HG02642 (cell line): Measurements from ENCODE around the gene CALN1.
"Not testable (repeated sequence)": the region's sequence is repeated elsewhere in the genome, so short reads cannot be mapped to it uniquely, and the experiment has no call there.

Experiments used
- ATAC-seq: cut with Tn5 transposase; IDR thresholded peaks from one replicate; pipeline ENCODE4 v1.9.1; 2021; ENCODE audit warnings: mild to moderate bottlenecking; ENCODE audit not compliant: unreplicated experiment, poor library complexity

CALN1 gene

GRCh38 chr7:71842381-71842780 lies 569.8 kb downstream of the CALN1 start:
- no peak for ATAC-seq

- no peak for ATAC-seq
Measured at GRCh38 chr7:71835056-71835455, 577.1 kb downstream of the CALN1 start.

- no peak for ATAC-seq
Measured at GRCh38 chr7:71829515-71829914, 582.6 kb downstream of the CALN1 start.

DNA sequence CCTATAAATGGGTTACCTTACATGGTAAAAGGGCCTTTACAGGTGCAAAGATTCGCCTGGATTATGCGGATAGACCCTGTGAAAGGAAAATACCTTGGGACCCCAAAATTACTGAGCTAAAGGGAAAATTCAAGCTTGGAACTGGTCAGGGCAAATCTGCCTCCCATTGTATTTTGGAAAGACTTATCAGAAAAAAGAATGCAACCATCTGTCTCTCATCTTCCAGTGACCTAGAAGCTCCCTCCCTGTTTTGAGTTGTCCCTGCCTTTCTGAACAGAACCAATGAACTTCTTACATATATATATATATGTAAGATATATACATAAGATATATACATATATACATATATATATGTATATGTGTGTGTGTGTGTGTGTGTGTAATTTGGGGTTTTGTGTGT lies 583.8 kb downstream of the CALN1 start:
- no peak for ATAC-seq

- ATAC-seq: no peak
Measured at GRCh38 chr7:71826141-71826540, 586.0 kb downstream of the CALN1 start.

DNA sequence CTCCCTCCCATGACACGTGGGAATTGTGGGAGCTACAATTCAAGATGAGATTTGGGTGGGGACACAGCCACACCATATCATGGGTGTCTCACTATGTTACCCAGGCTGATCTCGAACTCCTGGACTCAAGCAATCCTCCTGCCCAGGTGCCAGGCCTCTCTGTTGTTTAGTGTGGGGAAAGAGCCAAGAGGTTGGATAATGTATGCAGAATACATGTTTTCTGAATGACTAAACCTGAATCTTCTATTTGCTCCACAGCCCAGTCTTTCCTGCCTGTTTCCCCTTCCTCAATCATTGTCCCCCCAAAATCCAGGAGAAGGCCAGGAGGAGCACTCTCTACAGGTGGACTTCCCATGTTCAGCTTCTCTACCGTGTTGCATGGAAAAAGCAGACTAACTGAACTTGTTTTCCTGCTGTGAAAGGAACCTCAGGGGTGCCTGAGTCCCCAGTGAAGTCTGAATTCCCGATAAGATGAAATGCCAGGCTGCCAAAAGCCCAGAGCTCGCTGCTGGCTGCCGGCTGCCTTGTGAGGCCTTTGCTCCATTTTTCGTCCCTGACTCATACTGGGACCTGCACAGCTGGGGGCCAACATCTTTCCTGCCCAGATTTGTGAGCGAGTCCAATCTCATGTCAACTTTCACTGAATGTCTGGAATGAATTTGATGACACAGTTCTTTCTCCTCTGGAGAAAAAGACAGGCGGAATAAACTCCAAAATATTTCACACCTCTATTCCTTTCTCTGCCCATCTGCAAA lies 588.0 kb downstream of the CALN1 start:
- no peak for ATAC-seq

- not testable (repeated sequence) for ATAC-seq
Measured at GRCh38 chr7:71822406-71822805, 589.7 kb downstream of the CALN1 start.

GRCh38 chr7:71817916-71818315 lies 594.2 kb downstream of the CALN1 start:
- ATAC-seq: no peak

DNA sequence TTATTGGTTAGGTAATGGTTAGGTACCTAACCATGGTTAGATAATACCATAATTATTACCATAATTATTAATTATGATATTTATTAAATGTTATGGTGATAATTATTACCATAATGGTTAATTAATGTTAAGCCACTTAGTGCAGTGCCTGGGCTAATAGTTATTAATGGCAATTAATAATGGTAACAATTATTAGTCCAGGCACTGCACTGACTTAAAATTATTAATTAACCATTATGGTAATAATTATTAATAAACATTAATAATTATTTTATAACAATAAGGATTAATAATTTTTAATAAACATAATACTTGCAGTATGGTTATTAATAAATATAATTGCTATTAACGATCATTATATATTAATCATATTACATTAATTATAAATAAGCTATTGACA lies 604.0 kb downstream of the CALN1 start:
- ATAC-seq: no peak

DNA sequence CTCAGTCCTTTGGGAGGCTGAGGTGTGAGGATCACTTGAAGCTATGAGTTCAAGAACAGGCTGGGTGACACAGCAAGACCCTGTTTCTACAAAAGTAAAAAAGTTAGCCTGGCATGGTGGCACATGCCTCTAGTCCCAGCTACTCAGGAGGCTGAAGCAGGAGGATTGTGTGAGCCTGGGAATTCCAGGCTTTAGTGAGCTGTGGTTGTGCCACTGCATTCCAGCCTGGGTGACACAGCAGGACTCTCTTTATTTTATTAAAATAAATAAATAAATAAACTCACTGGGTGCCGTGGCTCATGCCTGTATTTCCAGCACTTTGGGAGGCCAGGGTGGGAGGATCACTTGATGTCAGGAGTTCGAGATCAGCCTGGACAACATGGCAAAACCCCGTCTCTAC lies 607.9 kb downstream of the CALN1 start:
- no peak for ATAC-seq

DNA sequence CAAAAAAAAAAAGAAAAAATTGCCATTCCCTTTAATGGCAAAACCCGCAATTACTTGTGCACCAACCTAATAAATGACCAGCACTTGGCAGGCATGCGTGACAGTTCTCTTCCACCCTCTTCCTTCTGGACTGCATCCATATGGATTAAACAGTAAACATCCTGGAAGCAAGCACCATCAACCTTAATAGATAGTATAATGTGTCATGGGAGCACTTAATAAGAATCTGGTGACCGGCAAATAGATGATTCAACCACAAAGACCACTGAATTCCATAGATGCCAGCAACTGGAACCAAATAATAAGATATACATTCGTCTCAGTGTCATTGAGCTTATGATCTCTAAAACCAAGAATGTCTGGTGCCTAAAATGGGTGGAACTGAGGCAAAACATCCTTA lies 610.2 kb downstream of the CALN1 start:
- no peak for ATAC-seq

GRCh38 chr7:71800321-71800720 lies 611.8 kb downstream of the CALN1 start:
- no peak for ATAC-seq

DNA sequence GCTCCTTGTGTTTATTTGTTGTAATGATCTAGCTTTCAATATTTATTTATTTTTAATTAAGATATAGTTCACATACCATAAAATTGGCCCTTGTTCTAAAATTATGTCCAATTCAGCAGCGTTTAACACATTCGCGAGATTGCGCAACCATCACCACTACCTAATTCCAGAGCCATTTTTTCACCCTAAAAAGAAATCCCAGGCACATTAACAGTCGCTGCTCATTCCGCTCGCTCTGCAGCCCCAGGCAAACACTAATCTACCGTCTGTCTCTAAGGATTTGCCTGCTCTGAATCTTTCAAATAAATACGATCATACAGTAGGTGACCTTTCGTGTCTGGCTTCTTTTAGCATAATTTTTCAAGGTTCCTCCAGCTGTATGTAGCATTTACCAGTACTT lies 616.7 kb downstream of the CALN1 start:
- no peak for ATAC-seq

DNA sequence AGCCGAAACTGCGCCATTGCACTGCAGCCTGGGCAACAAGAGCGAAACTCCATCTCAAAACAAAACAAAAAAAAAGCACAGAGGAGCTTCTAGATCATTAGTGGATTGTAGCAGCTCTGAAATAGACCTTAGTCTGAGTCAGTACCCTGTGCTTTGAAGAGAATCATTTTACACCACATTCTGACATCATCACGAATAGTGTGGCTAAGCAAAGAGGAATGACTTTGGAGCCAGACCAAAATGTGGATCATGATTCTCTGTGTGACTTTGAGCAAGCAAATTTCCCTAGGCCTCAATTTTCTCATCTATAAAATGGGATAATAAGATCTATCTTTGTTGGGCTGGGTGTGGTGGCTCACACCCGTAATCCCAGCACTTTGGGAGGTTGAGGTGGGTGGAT lies 618.9 kb downstream of the CALN1 start:
- no peak for ATAC-seq

DNA sequence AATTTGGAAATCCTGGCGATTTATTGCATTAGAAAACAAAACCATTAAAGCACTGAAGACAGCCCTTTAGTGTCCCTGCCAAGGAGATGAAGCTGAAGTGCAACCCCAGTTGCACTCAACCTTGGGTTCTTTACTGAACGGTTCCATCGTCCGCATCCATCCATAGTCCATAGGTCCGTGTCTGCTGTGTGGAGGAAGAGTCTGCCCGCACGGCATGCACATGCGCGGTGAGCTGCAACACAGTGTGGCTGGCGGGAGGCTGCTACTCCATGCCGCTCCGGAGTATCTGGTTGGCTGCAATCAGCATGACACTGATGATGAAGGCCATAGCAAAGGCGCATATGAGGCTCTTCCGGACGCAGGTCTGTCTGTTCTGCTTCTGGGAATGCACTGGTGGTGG lies 624.6 kb downstream of the CALN1 start:
- no peak for ATAC-seq

DNA sequence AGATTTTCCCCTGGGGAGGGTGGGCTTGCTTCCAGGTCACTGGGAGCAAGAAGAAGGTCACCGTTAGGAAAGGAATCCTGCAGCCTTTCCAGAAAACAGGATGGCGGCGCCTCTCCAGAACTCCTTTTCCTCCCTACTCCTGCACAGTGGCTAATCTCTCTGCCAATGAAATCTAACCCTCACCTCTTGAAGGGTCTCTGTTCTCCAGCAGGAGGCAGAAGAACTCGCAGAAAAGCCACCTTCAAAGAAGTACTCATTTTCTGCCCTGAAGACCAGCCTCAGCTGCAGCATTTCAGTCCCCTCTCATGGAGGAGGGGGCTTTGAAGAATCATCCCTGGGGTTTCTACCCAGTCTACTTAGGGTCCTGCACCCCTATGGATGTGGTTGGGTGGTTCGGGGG lies 626.9 kb downstream of the CALN1 start:
- no peak for ATAC-seq

GRCh38 chr7:71784781-71785180 lies 627.4 kb downstream of the CALN1 start:
- no peak for ATAC-seq

DNA sequence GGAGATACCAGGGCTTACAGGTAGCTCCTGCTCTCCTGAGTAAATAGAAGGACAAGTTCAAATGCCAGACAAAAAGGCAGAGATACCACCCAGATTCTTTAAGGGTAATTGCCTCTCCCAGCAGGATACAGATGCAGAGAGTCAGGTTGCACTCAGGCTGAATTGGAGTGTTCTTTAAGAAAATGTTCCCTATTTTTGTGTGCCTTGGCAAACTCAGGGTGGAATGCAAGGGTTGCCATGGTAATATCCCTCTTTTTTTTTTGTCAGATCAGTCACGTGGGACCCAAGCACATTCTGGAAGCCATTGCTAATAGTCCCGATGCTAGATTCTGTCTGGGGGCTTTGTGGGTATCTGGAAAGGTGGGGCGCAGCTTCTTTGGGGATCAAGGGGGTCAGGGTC lies 628.0 kb downstream of the CALN1 start:
- no peak for ATAC-seq

- no peak for ATAC-seq
Measured at GRCh38 chr7:71783779-71784178, 628.4 kb downstream of the CALN1 start.

DNA sequence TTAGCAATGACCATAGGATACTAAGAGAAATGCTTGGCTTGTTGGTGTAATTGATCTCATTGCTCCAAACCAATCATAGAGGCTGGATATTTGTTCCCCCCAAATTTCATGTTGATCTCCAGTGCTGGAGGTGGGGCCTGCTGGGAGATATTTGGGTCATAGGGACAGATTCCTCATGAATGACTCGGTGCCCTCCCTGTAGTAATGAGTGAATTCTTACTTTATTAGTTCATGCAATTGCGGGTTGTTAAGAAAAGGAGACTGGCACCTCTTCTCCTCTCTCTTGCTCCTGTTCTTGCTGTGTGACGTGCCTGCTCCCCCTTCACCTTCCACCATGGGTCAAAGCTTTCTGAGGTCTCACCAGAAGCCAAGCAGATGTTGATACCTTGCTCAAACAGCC lies 630.1 kb downstream of the CALN1 start:
- ATAC-seq: no peak

- ATAC-seq: no peak
Measured at GRCh38 chr7:71780282-71780681, 631.9 kb downstream of the CALN1 start.

- no peak for ATAC-seq
Measured at GRCh38 chr7:71777278-71777677, 634.9 kb downstream of the CALN1 start.

DNA sequence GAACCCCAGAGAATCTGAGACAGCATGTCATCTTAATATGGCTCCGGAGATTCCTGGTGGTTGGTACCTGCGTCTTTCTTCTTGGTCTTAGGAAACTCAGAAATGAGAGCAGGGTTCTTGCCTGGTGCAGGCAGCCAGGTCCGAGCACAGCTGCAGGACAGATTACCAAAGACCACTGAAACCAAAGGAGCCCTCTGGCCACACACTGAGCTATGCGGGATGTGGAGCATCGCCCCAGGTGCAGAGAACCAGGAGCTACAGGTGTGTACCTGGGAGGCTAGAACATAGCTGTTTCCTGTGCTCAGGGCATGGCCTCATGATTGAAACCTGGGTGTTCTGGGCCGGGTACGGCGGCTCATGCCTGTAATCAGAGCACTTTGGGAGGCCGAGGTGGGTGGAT lies 635.4 kb downstream of the CALN1 start:
- ATAC-seq: no peak
